ENCODE measurements around the gene MRPL11. TPM values are rescaled to one million over a fixed set of nuclear protein-coding genes. Genes with fewer than 3 reads are reported as not detected.

The MRPL11 gene
- total and polyA plus RNA-seq, 10 of the 15 experiments (the other 5 are each of a cell fraction or from before 2014, with no cell fraction given) = 43.5 to 248 (median 109) TPM

DNA sequence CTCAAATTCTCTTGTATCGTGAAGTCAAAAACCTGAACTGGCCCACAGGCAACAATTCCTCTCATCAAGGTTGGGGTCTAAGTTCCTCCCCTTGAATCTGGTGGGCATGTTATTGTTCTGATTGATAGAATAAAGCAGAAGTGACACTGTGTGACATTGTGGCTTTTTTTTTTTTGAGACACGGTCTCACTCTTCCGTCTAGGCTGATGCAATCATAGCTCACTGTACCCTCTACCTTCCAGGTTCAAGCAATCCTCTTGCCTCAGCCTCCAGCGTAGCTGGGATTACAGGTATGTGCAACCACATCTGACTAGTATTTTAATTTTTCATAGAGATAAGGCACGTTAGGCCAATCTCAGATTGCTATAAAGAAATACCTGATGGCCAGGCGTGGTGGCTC, 19.2 kb upstream of the MRPL11 start (continued):
- TF ChIP-seq, protein P1, sequence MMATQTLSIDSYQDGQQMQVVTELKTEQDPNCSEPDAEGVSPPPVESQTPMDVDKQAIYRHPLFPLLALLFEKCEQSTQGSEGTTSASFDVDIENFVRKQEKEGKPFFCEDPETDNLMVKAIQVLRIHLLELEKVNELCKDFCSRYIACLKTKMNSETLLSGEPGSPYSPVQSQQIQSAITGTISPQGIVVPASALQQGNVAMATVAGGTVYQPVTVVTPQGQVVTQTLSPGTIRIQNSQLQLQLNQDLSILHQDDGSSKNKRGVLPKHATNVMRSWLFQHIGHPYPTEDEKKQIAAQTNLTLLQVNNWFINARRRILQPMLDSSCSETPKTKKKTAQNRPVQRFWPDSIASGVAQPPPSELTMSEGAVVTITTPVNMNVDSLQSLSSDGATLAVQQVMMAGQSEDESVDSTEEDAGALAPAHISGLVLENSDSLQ (IDR thresholded peaks at IDR 0.05) = peak; percentile 68
- peak; percentile 51; the same call in 1 of the 2 replicates for TF ChIP-seq ATF7 (IDR thresholded peaks at IDR 0.05; ENCODE audit: low read depth)
- TF ChIP-seq ZNF384 (IDR thresholded peaks at IDR 0.05; ENCODE audit: borderline replicate concordance, low read depth, low read length) = peak; percentile 65; the same call in 1 of the 2 replicates

DNA sequence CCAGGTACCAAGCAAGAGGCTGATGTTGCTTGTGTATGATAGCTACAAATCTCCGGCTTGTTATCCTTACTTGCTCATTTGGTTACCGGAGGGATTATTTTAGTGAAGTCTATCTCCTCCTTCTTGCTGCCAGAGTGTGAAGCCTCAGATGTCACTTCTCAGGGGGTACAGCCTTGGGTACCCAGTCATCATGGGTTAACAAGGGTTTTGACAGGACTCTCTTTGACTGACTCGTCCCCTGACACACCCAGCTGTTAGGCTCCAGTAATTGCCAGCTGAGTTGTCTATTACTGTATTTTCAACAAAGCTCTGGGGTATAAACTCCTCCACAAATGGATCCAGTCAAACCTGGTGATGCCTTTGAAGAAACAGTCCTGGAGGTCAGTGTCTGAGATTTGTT, 16.2 kb upstream of the MRPL11 start:
- in situ Hi-C loops (cut with MboI) = no loop called here
- Histone ChIP-seq H3K36me3 (ENCODE audit: control insufficient read depth in 2 of 2, insufficient read depth in 2 of 2, low read length in 1 of 2) (no peaks in the 10 kb centered on the region), H3K27me3 (replicated peaks in 1 of 2; ENCODE audit: control insufficient read depth in 2 of 2, insufficient read depth in 2 of 2, low read length in 1 of 2) (no peaks in the 10 kb centered on the region; a peak in 1 of 4 replicates), H3K27ac (ENCODE audit: control insufficient read depth, insufficient read depth) (no peak overlapping the region), H3K4me2 (ENCODE audit: control insufficient read depth, insufficient read depth) (no peak overlapping the region), H3K4me3 (no peak overlapping the region), H3K79me2 (ENCODE audit: control insufficient read depth, insufficient read depth, low read length) (no peaks in the 10 kb centered on the region), H4K20me1 (ENCODE audit: control insufficient read depth, insufficient read depth) (no peaks in the 10 kb centered on the region), H3K9me3 (replicated peaks; ENCODE audit: control insufficient read depth, insufficient read depth, low read length) (no peaks in the 10 kb centered on the region), H3K9ac (ENCODE audit: control insufficient read depth, insufficient read depth, low read length) (no peak overlapping the region), H2AFZ (ENCODE audit: control insufficient read depth, low read depth, low read length) (no peak overlapping the region), H3K4me1 (ENCODE audit: control insufficient read depth, insufficient read depth, low read length) (peaks cover 15% of the 10 kb centered on the region)
- intact Hi-C loops (cut with micrococcal nuclease; ENCODE audit: unreplicated experiment) = no loop called here
- ChIA-PET CTCF (no interaction called here), POLR2A (interaction anchor here (0.6 to 2.0 kb wide), 3 partner anchors 12 to 23 kb away, joined by 4 to 7 read pairs (median 6); partner anchors contain the start of genes MRPL11 and PELI3), SMC1A (ENCODE audit: uncharacterized antibody, unreplicated experiment) (interaction anchor here (1.4 kb wide), 1 partner anchor 10 kb away, joined by 3 read pairs; no protein-coding TSS in a partner anchor), RAD21 (ENCODE audit: unreplicated experiment) (no interaction called here)
- ATAC-seq = no peak
- TF ChIP-seq, protein P2, sequence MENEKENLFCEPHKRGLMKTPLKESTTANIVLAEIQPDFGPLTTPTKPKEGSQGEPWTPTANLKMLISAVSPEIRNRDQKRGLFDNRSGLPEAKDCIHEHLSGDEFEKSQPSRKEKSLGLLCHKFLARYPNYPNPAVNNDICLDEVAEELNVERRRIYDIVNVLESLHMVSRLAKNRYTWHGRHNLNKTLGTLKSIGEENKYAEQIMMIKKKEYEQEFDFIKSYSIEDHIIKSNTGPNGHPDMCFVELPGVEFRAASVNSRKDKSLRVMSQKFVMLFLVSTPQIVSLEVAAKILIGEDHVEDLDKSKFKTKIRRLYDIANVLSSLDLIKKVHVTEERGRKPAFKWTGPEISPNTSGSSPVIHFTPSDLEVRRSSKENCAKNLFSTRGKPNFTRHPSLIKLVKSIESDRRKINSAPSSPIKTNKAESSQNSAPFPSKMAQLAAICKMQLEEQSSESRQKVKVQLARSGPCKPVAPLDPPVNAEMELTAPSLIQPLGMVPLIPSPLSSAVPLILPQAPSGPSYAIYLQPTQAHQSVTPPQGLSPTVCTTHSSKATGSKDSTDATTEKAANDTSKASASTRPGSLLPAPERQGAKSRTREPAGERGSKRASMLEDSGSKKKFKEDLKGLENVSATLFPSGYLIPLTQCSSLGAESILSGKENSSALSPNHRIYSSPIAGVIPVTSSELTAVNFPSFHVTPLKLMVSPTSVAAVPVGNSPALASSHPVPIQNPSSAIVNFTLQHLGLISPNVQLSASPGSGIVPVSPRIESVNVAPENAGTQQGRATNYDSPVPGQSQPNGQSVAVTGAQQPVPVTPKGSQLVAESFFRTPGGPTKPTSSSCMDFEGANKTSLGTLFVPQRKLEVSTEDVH (IDR thresholded peaks at IDR 0.05; ENCODE audit: low read depth, partially characterized antibody) = no peak
- TF ChIP-seq RAD51 (IDR thresholded peaks at IDR 0.05) (no peak), SPI1 (IDR thresholded peaks at IDR 0.05; ENCODE audit: borderline replicate concordance, insufficient read depth, low read depth, low read length) (no peak), KAT2A (conservative IDR thresholded peaks at IDR 0.05; ENCODE audit: control insufficient read depth, low read depth, low read length) (no peak), NRF1 (conservative IDR thresholded peaks at IDR 0.05; ENCODE audit: low read depth, low read length) (no peak)
- 46% methylated on average over 3 of the region's 3 CpGs for WGBS (ENCODE audit: insufficient coverage, insufficient replicate concordance, low lambda C conversion rate, missing lambda C conversion rate)
- DNase-seq (ENCODE audit: low read depth, low spot score) = no peak
- BruUV-seq (replicated peaks) = no TSS peak
- FAIRE-seq = no peak

Data from GM12878 (cell line).